Stimulated activated CD4-positive, alpha-beta T cell treated with anti-CD3 and anti-CD28 coated beads, Interleukin-4, amount 100 ng/mL, for 4 hours (primary cell): ENCODE data around the gene TMC8.

ENCODE experiments used
- DNase-seq, 2 experiments: peaks; one replicate each; pipeline ENCODE4 v3.0.0-alpha.2; 2020

Gene TMC8

GRCh38 chr17:78125138-78125913, 5.2 kb upstream of the TMC8 start:
- peak in 1 of 2 experiments; percentile 43 for DNase-seq

- no peak for DNase-seq
Measured at GRCh38 chr17:78125976-78126894, 4.3 kb upstream of the TMC8 start.

- no peak for DNase-seq
Measured at GRCh38 chr17:78126895-78127238, 3.7 kb upstream of the TMC8 start.

- DNase-seq = peak; percentile 44 to 53
Measured at GRCh38 chr17:78127239-78127887, 3.2 kb upstream of the TMC8 start.

- DNase-seq = no peak
Measured at GRCh38 chr17:78127888-78128550, 2.6 kb upstream of the TMC8 start.

GRCh38 chr17:78128551-78129350, 1.8 kb upstream of the TMC8 start, which contains the start of gene TMC6:
TMC6 (minus strand) TSS chr17:78128755; CDS start chr17:78126832, 1,923 bp downstream.
- DNase-seq = peak; percentile 57 to 72

GRCh38 chr17:78129351-78130089, 1.1 kb upstream of the TMC8 start:
- DNase-seq = peak in 1 of 2 experiments; percentile 45

- DNase-seq = no peak
Measured at GRCh38 chr17:78130090-78130436, 508 bp upstream of the TMC8 start.

- DNase-seq = peak; percentile 58 to 82
Measured at GRCh38 chr17:78131172-78132083, 857 bp downstream of the TMC8 start.

GRCh38 chr17:78132084-78132676, 1.6 kb downstream of the TMC8 start:
- DNase-seq = peak; percentile 66 to 73

GRCh38 chr17:78132767-78133178, 2.2 kb downstream of the TMC8 start:
- DNase-seq = no peak

- no peak for DNase-seq
Measured at GRCh38 chr17:78133179-78133951, 2.8 kb downstream of the TMC8 start.

- DNase-seq = peak; percentile 62 to 73
Measured at GRCh38 chr17:78133971-78134898, 3.7 kb downstream of the TMC8 start.

- DNase-seq = no peak
Measured at GRCh38 chr17:78134899-78135385, 4.4 kb downstream of the TMC8 start.

GRCh38 chr17:78135858-78136500, 5.4 kb downstream of the TMC8 start:
- no peak for DNase-seq

GRCh38 chr17:78137392-78138203, 7.0 kb downstream of the TMC8 start:
- peak in 1 of 2 experiments; percentile 39 for DNase-seq
